PC-9 (cell line): ENCODE data around the gene CNDP1. TPM values are rescaled to one million over a fixed set of nuclear protein-coding genes. Genes with fewer than 3 reads are reported as not detected.
A peak's percentile ranks its signal among the peaks of the same experiment; 100 is the strongest.
"Not testable (repeated sequence)": the region's sequence is repeated elsewhere in the genome, so short reads cannot be mapped to it uniquely, and the experiment has no call there.

ENCODE experiments used
- BruUV-seq: library from RNA; stranded (reverse); fragments of 400-500 nt; replicated peaks from 2 replicates; lab custom pipeline; 2021; lab: Mats Ljungman, UMichigan
- CTCF ChIA-PET: fragments of 300-600 bp; sonication (Branson Sonifier 250); formaldehyde crosslinking; loops from one replicate; lab custom pipeline; 2022; ENCODE audit warnings: antibody characterized with exemption; lab: Charles Lee
- POLR2A ChIA-PET: fragments of 300-600 bp; sonication (Branson Sonifier 250); formaldehyde crosslinking; loops from one replicate; lab custom pipeline; 2022; ENCODE audit warnings: antibody characterized with exemption; ENCODE audit not compliant: unreplicated experiment; lab: Charles Lee
- DNase-seq, 2 experiments: peaks; one replicate each; pipeline versions ENCODE4 v3.0.0 to v3.0.0-alpha.2; 2015 to 2022; ENCODE audit warnings: mixed read lengths in 1 of 2
- H2AFZ ChIP-seq: fragments of 200-600 bp; sonication (generic); 2 replicates; pipeline ENCODE4 v1.8.1; 2017; ENCODE audit warnings: antibody characterized with exemption
- H3F3A ChIP-seq: fragments of 200-600 bp; sonication (generic); 2 replicates; pipeline ENCODE4 v1.8.1; 2017; ENCODE audit warnings: antibody characterized with exemption, mild to moderate bottlenecking, low read depth; ENCODE audit not compliant: insufficient read depth
- H3K27ac ChIP-seq: fragments of 200-600 bp; sonication (generic); 2 replicates; pipeline ENCODE4 v1.6.1; 2016; ENCODE audit warnings: mixed run types
- H3K27me3 ChIP-seq: fragments of 200-600 bp; sonication (generic); 2 replicates; pipeline ENCODE4 v1.6.1; 2016; ENCODE audit warnings: low read depth, mixed run types; ENCODE audit not compliant: insufficient read depth
- H3K36me3 ChIP-seq: fragments of 200-600 bp; sonication (generic); 2 replicates; pipeline ENCODE4 v1.6.1; 2016; ENCODE audit warnings: low read depth, mixed run types
- H3K4me1 ChIP-seq: fragments of 200-600 bp; sonication (generic); replicated peaks from 2 replicates; pipeline ENCODE4 v1.6.1; 2016; ENCODE audit warnings: mixed run types; ENCODE audit not compliant: insufficient read depth
- H3K4me2 ChIP-seq: fragments of 200-600 bp; sonication (generic); 2 replicates; pipeline ENCODE4 v1.6.1; 2017; ENCODE audit warnings: mixed run types
- H3K4me3 ChIP-seq: fragments of 200-600 bp; sonication (generic); 2 replicates; pipeline ENCODE4 v1.6.1; 2016; ENCODE audit warnings: mixed run types
- H3K79me2 ChIP-seq: fragments of 200-600 bp; sonication (generic); 2 replicates; pipeline ENCODE4 v1.6.1; 2017; ENCODE audit warnings: low read depth, mixed run types
- H3K9me2 ChIP-seq: fragments of 200-600 bp; sonication (generic); 2 replicates; pipeline ENCODE4 v1.8.1; 2017; ENCODE audit warnings: mild to moderate bottlenecking; ENCODE audit not compliant: insufficient read depth
- H3K9me3 ChIP-seq: fragments of 200-600 bp; sonication (generic); 2 replicates; pipeline ENCODE4 v1.8.1; 2016; ENCODE audit warnings: low read depth; ENCODE audit not compliant: insufficient read depth
- H4K20me1 ChIP-seq: fragments of 200-600 bp; sonication (generic); 2 replicates; pipeline ENCODE4 v1.8.1; 2017; ENCODE audit not compliant: insufficient read depth
- CTCF ChIP-seq: fragments of 200-600 bp; sonication (generic); conservative IDR thresholded peaks from 2 replicates; pipeline ENCODE4 v1.6.1; 2017; ENCODE audit warnings: mixed run types, antibody characterized with exemption, mild to moderate bottlenecking, moderate library complexity
- EZH2 ChIP-seq: fragments of 200-600 bp; sonication (generic); IDR thresholded peaks from 2 replicates; pipeline ENCODE4 v1.8.0; 2017; ENCODE audit warnings: antibody characterized with exemption, low read depth
- intact Hi-C: fragments of 100-400 bp; cut with micrococcal nuclease; formaldehyde crosslinking; loops from one replicate; pipeline ENCODE4 v1.10.0; 2022; ENCODE audit not compliant: unreplicated experiment
- total RNA-seq: library from RNA; stranded (reverse); gene quantifications from 2 replicates; pipeline ENCODE4 v1.2.3, GENCODE V29; 2021

The CNDP1 gene
- total RNA-seq, 1 experiment from 2014 or later, result not detected

GRCh38 chr18:74499633-74500032 is 34.7 kb upstream of the CNDP1 start:
- POLR2A ChIA-PET, result no interaction called here
- Histone ChIP-seq H3K4me1 (peaks cover 8% of the 10 kb centered on the region), H3K4me2 (peak overlapping the region; percentile 15; the same call in 1 of the 2 replicates), H3K27me3 (no peaks in the 10 kb centered on the region), H4K20me1 (0 out of 2 replicates have a peak, but pooled peaks cover 2% of the 10 kb centered on the region), H3F3A (no peaks in the 10 kb centered on the region), H3K9me3 (no peaks in the 10 kb centered on the region), H2AFZ (no peak overlapping the region), H3K9me2 (no peaks in the 10 kb centered on the region), H3K4me3 (no peak overlapping the region), H3K79me2 (peaks cover 31% of the 10 kb centered on the region), H3K27ac (no peak overlapping the region), H3K36me3 (0 out of 2 replicates have a peak, but pooled peaks cover 14% of the 10 kb centered on the region)
- CTCF ChIA-PET, result no interaction called here
- intact Hi-C loops, result loop anchor here (2.0 to 5.0 kb wide), 3 partner anchors 43 to 302 kb away; partner anchors contain the start of gene CYB5A
- no TSS peak for BruUV-seq
- TF ChIP-seq CTCF, result no peak
- DNase-seq, result peak; percentile 43 to 75

- no peak overlapping the region for H3K4me3 ChIP-seq
- no peaks in the 10 kb centered on the region for H3F3A ChIP-seq
- BruUV-seq, result no TSS peak
- H2AFZ ChIP-seq, result no peak overlapping the region
- H3K4me2 ChIP-seq, result no peak overlapping the region
- H3K79me2 ChIP-seq, result peaks cover 31% of the 10 kb centered on the region
- no peaks in the 10 kb centered on the region for H3K9me2 ChIP-seq
- no peak for DNase-seq
- 0 out of 2 replicates have a peak, but pooled peaks cover 14% of the 10 kb centered on the region for H3K36me3 ChIP-seq
- ChIA-PET POLR2A (no interaction called here), CTCF (no interaction called here)
- intact Hi-C loops, result no loop called here
- no peak for TF ChIP-seq EZH2
- no peak for TF ChIP-seq CTCF
- peaks cover 8% of the 10 kb centered on the region for H3K4me1 ChIP-seq
- H3K27ac ChIP-seq, result no peak overlapping the region
- no peaks in the 10 kb centered on the region for H3K9me3 ChIP-seq
- H4K20me1 ChIP-seq, result 0 out of 2 replicates have a peak, but pooled peaks cover 3% of the 10 kb centered on the region
- no peaks in the 10 kb centered on the region for H3K27me3 ChIP-seq
Measured at GRCh38 chr18:74500372-74500771, 33.9 kb upstream of the CNDP1 start.

GRCh38 chr18:74500774-74501173 is 33.5 kb upstream of the CNDP1 start:
- DNase-seq, H3K4me3 ChIP-seq, H4K20me1 ChIP-seq, H3K27ac ChIP-seq, POLR2A ChIA-PET, H3K9me3 ChIP-seq, BruUV-seq, intact Hi-C loops, CTCF ChIA-PET, H3K4me2 ChIP-seq, H3K27me3 ChIP-seq, H2AFZ ChIP-seq, H3K4me1 ChIP-seq, H3F3A ChIP-seq, H3K9me2 ChIP-seq: not testable (repeated sequence)
- Histone ChIP-seq H3K79me2 (peaks cover 31% of the 10 kb centered on the region), H3K36me3 (0 out of 2 replicates have a peak, but pooled peaks cover 14% of the 10 kb centered on the region)

GRCh38 chr18:74501386-74501785 is 32.9 kb upstream of the CNDP1 start:
- POLR2A ChIA-PET, result no interaction called here
- Histone ChIP-seq H3K9me3 (no peaks in the 10 kb centered on the region), H3K4me2 (no peak overlapping the region), H3K79me2 (peaks cover 30% of the 10 kb centered on the region), H4K20me1 (0 out of 2 replicates have a peak, but pooled peaks cover 3% of the 10 kb centered on the region), H3F3A (no peaks in the 10 kb centered on the region), H3K27me3 (no peaks in the 10 kb centered on the region), H3K4me1 (peaks cover 8% of the 10 kb centered on the region), H3K36me3 (0 out of 2 replicates have a peak, but pooled peaks cover 14% of the 10 kb centered on the region), H3K9me2 (no peaks in the 10 kb centered on the region), H3K4me3 (no peak overlapping the region), H3K27ac (no peak overlapping the region), H2AFZ (no peak overlapping the region)
- no peak for TF ChIP-seq CTCF
- no peak for TF ChIP-seq EZH2
- no TSS peak for BruUV-seq
- CTCF ChIA-PET, result no interaction called here
- intact Hi-C loops, result no loop called here
- no peak for DNase-seq
